Fibroblast of lung (primary cell): ENCODE results near the gene KRTAP10-1.

ENCODE experiments used
- EZH2 ChIP-seq: IDR thresholded peaks from 2 replicates; pipeline ENCODE4 v1.5.1; 2012; ENCODE audit warnings: low read length, control low read depth, mild to moderate bottlenecking; ENCODE audit errors: missing control alignments
- TF ChIP-seq, protein P1 (sequence below), 2 donors: IDR thresholded peaks in 1 of 2; conservative IDR thresholded peaks in 1 of 2; 1 replicate in 1 of 2; 2 replicates in 1 of 2; pipeline ENCODE4 v1.5.1; 2011 to 2012; ENCODE audit warnings: low read length in 2 of 2, control low read depth in 1 of 2, inconsistent platforms in 1 of 2, low read depth in 1 of 2, mild to moderate bottlenecking in 1 of 2

DNA sequence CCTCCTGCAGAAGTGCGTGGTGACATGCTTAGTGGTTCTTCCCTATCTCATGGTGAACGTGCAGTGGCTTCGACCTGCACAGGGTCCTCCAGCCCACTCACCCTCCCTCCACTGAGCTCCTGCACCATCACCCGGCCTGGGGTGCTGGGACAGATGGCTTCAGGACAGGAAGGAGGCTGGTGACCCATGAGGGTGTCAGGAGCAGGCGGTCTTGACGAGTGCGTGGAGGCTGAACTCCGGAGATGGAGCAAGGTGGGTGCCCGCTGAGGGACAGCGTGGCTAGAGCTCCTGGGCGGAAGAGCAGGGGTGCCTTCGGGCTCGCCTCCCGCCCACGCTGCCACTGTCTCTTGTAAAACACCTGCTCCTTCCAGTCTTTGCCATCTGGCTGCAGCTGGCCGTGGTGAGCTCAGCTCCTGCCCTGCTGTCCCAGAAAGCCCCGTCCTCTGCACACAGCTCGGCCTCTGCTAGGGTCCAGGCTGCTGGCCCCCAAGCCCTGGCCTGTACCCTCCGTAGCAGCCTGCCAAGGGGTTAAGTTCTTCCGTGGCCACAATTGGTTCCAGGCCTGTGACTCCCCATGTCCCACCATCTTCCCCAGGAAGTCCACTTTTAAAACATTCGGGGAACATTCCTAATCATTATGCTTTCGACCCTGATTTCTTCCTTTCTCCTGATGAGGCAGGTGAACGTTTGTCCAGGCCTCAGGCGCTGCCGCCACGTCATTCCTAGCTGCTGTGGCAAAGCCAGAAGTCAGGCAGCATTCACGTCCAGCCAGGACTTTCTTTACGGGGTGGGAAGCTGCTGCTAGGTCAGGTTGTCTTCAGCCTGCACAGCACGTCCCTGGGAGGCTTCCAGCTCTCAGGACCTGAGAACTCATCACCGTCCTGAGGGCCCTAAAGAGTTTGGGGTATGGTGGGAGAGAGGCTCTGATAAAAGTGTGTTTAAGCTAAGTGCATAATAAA lies 8.1 kb downstream of the KRTAP10-1 start:
- TF ChIP-seq, protein P1, sequence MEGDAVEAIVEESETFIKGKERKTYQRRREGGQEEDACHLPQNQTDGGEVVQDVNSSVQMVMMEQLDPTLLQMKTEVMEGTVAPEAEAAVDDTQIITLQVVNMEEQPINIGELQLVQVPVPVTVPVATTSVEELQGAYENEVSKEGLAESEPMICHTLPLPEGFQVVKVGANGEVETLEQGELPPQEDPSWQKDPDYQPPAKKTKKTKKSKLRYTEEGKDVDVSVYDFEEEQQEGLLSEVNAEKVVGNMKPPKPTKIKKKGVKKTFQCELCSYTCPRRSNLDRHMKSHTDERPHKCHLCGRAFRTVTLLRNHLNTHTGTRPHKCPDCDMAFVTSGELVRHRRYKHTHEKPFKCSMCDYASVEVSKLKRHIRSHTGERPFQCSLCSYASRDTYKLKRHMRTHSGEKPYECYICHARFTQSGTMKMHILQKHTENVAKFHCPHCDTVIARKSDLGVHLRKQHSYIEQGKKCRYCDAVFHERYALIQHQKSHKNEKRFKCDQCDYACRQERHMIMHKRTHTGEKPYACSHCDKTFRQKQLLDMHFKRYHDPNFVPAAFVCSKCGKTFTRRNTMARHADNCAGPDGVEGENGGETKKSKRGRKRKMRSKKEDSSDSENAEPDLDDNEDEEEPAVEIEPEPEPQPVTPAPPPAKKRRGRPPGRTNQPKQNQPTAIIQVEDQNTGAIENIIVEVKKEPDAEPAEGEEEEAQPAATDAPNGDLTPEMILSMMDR (conservative IDR thresholded peaks at IDR 0.05 in 1 of 2, IDR thresholded peaks at IDR 0.05 in 1 of 2; ENCODE audit: low read depth in 1 of 2, low read length in 2 of 2): no peak
- TF ChIP-seq EZH2: no peak
